Keratinocyte (primary cell): ENCODE results near the gene BNIP5. TPM values are rescaled to one million over a fixed set of nuclear protein-coding genes. Genes with fewer than 3 reads are reported as not detected.

Source experiments
- DNase-seq: peaks from one replicate; pipeline ENCODE4 v3.0.0-alpha.2; 2011; ENCODE audit warnings: low read depth, missing footprints, low spot score
- FAIRE-seq: peaks from 2 replicates; lab custom pipeline; 2011; peaks lifted over from hg19 to GRCh38; lab: Jason Lieb, UNC
- H2AFZ ChIP-seq: 2 replicates; pipeline ENCODE4 v1.6.0; 2012; ENCODE audit warnings: low read length, control low read depth, inconsistent platforms; ENCODE audit not compliant: control insufficient read depth
- H3K27ac ChIP-seq: 2 replicates; pipeline ENCODE4 v1.5.1; 2011; ENCODE audit warnings: low read length; ENCODE audit not compliant: control insufficient read depth, insufficient read depth
- H3K27me3 ChIP-seq: 3 replicates; pipeline ENCODE4 v1.6.0; 2011; ENCODE audit warnings: low read length; ENCODE audit not compliant: control insufficient read depth, insufficient read depth; ENCODE audit errors: extremely low read depth
- H3K36me3 ChIP-seq, 2 experiments: 2 replicates in 1 of 2; 3 replicates in 1 of 2; pipeline ENCODE4 v1.5.1; 2011; ENCODE audit warnings: low read length in 2 of 2, mild to moderate bottlenecking in 1 of 2; ENCODE audit not compliant: control insufficient read depth in 2 of 2, insufficient read depth in 2 of 2; ENCODE audit errors: extremely low read depth in 1 of 2
- H3K4me1 ChIP-seq: 3 replicates; pipeline ENCODE4 v1.5.1; 2011; ENCODE audit warnings: low read length; ENCODE audit not compliant: control insufficient read depth, insufficient read depth; ENCODE audit errors: extremely low read depth
- H3K4me2 ChIP-seq: 3 replicates; pipeline ENCODE4 v1.6.0; 2011; ENCODE audit warnings: low read depth, low read length; ENCODE audit not compliant: control insufficient read depth, insufficient read depth; ENCODE audit errors: extremely low read depth
- H3K4me3 ChIP-seq, 3 experiments: fragments of 200-600 bp in 1 of 3; sonication (generic) in 1 of 3; 2 replicates in 2 of 3; 3 replicates in 1 of 3; pipeline ENCODE4 v1.5.1; 2011 to 2016; ENCODE audit warnings: low read length in 3 of 3, mild to moderate bottlenecking in 3 of 3, control low read depth in 2 of 3, inconsistent platforms in 1 of 3, low read depth in 1 of 3, mixed read lengths in 1 of 3, mixed run types in 1 of 3, moderate library complexity in 1 of 3; ENCODE audit not compliant: control insufficient read depth in 2 of 3, insufficient read depth in 2 of 3; ENCODE audit errors: extremely low read depth in 1 of 3
- H3K79me2 ChIP-seq: 2 replicates; pipeline ENCODE4 v1.6.0; 2012; ENCODE audit warnings: low read length; ENCODE audit not compliant: control insufficient read depth, insufficient read depth
- H3K9ac ChIP-seq: 3 replicates; pipeline ENCODE4 v1.6.0; 2011; ENCODE audit warnings: low read length; ENCODE audit not compliant: control insufficient read depth, insufficient read depth; ENCODE audit errors: extremely low read depth
- H3K9me1 ChIP-seq: 3 replicates; pipeline ENCODE4 v1.6.0; 2011; ENCODE audit warnings: low read length; ENCODE audit not compliant: control insufficient read depth, insufficient read depth; ENCODE audit errors: extremely low read depth
- H3K9me3 ChIP-seq: 2 replicates; pipeline ENCODE4 v1.5.1; 2012; ENCODE audit warnings: low read depth, low read length; ENCODE audit not compliant: control insufficient read depth
- H4K20me1 ChIP-seq: 3 replicates; pipeline ENCODE4 v1.6.0; 2011; ENCODE audit warnings: low read length; ENCODE audit not compliant: control insufficient read depth, insufficient read depth; ENCODE audit errors: extremely low read depth
- CTCF ChIP-seq, 3 experiments: IDR thresholded peaks in 1 of 3; conservative IDR thresholded peaks in 1 of 3; optimal IDR thresholded peaks in 1 of 3; 2 replicates in 2 of 3; 3 replicates in 1 of 3; pipeline versions ENCODE3 to v1.5.1; 2011; ENCODE audit warnings: low read length in 3 of 3, mild to moderate bottlenecking in 3 of 3, moderate library complexity in 2 of 3, control low read depth in 1 of 3, inconsistent platforms in 1 of 3; ENCODE audit not compliant: insufficient read depth in 2 of 3; ENCODE audit errors: extremely low read depth in 1 of 3
- EZH2 ChIP-seq: IDR thresholded peaks from one replicate; pipeline ENCODE4 v1.6.1; 2012; ENCODE audit warnings: inconsistent platforms, mild to moderate bottlenecking, low read length, moderate library complexity
- dilution Hi-C: fragments of 300-500 bp; cut with MboI; formaldehyde crosslinking; loops from one replicate; pipeline ENCODE4 v1.7.0; 2020; ENCODE audit warnings: low sequenced_read_pairs; ENCODE audit not compliant: extremely low pct_ligation_motif_present
- polyA plus RNA-seq, 5 experiments: library from polyadenylated mRNA; depleted of rRNA in 3 of 5; stranded (reverse) in 3 of 5; stranded (forward) in 1 of 5; unstranded in 1 of 5; fragments of >200 nt; gene quantifications; 1 replicate in 1 of 5; 2 replicates in 3 of 5; 3 replicates in 1 of 5; pipeline versions ENCODE4 v1.2.1 to v1.2.3, GENCODE V29; 2011 to 2012; ENCODE audit warnings: missing spikeins in 2 of 5, low read depth in 1 of 5, low replicate concordance in 1 of 5

BNIP5 gene
- polyA plus RNA-seq, 1 donor (not counting 4 experiments of a cell fraction or from before 2014, with no cell fraction given): not detected

GRCh38 chr6:36320475-36320874, 16.2 kb downstream of the BNIP5 start:
- H3K27me3 ChIP-seq: peaks cover 15% of the 10 kb centered on the region
- no peak for DNase-seq
- no peak overlapping the region for H3K4me2 ChIP-seq
- H2AFZ ChIP-seq: no peak overlapping the region
- H3K9me1 ChIP-seq: no peaks in the 10 kb centered on the region
- no peaks in the 10 kb centered on the region for H3K9me3 ChIP-seq
- no peaks in the 10 kb centered on the region for H3K4me1 ChIP-seq
- H3K36me3 ChIP-seq: no peaks in the 10 kb centered on the region
- dilution Hi-C loops: no loop called here
- no peak for TF ChIP-seq CTCF (optimal IDR thresholded peaks at IDR 0.05 in 1 of 3, IDR thresholded peaks at IDR 0.05 in 1 of 3, conservative IDR thresholded peaks at IDR 0.05 in 1 of 3; ENCODE audit: extremely low read depth in 1 of 3, insufficient read depth in 2 of 3, low read length in 3 of 3)
- TF ChIP-seq EZH2: no peak
- H3K79me2 ChIP-seq: no peaks in the 10 kb centered on the region
- no peak for FAIRE-seq
- no peaks in the 10 kb centered on the region for H4K20me1 ChIP-seq
- H3K9ac ChIP-seq: no peak overlapping the region
- H3K4me3 ChIP-seq: no peak overlapping the region
- no peak overlapping the region for H3K27ac ChIP-seq

- H3K27ac ChIP-seq: no peak overlapping the region
- H3K4me1 ChIP-seq: no peaks in the 10 kb centered on the region
- H3K9ac ChIP-seq: no peak overlapping the region
- H2AFZ ChIP-seq: no peak overlapping the region
- no peak overlapping the region for H3K4me3 ChIP-seq
- DNase-seq: no peak
- H4K20me1 ChIP-seq: no peaks in the 10 kb centered on the region
- FAIRE-seq: no peak
- H3K27me3 ChIP-seq: peaks cover 10% of the 10 kb centered on the region
- no peaks in the 10 kb centered on the region for H3K79me2 ChIP-seq
- H3K9me3 ChIP-seq: no peaks in the 10 kb centered on the region
- dilution Hi-C loops: no loop called here
- no peak overlapping the region for H3K4me2 ChIP-seq
- H3K36me3 ChIP-seq: no peaks in the 10 kb centered on the region
- TF ChIP-seq EZH2 (no peak), CTCF (optimal IDR thresholded peaks at IDR 0.05 in 1 of 3, IDR thresholded peaks at IDR 0.05 in 1 of 3, conservative IDR thresholded peaks at IDR 0.05 in 1 of 3; ENCODE audit: extremely low read depth in 1 of 3, insufficient read depth in 2 of 3, low read length in 3 of 3) (no peak)
- no peaks in the 10 kb centered on the region for H3K9me1 ChIP-seq
Observed at GRCh38 chr6:36319821-36320220, 16.9 kb downstream of the BNIP5 start.
